ENCODE data around the gene RAB29.

Gene RAB29

GRCh38 chr1:205719015-205719414 is 56.3 kb downstream of the RAB29 start:
- DNase-seq: no peak
